ENCODE measurements around the gene FBXL7.

FBXL7 gene

GRCh38 chr5:15899481-15899880, 399.5 kb downstream of the FBXL7 start:
- DNase-seq (ENCODE audit: low read depth), result no peak
- H3K4me3 ChIP-seq (ENCODE audit: low read depth, low read length), result no peak overlapping the region
- no peak for TF ChIP-seq MYC (IDR thresholded peaks at IDR 0.05; ENCODE audit: low read depth, low read length)

GRCh38 chr5:15901151-15901550, 401.2 kb downstream of the FBXL7 start:
- TF ChIP-seq MAX (IDR thresholded peaks at IDR 0.05; ENCODE audit: low read depth, low read length), result no peak
- TF ChIP-seq POLR2A (IDR thresholded peaks at IDR 0.05; ENCODE audit: extremely low read depth, insufficient read length), result no peak
- TF ChIP-seq CTCF (IDR thresholded peaks at IDR 0.05; ENCODE audit: low read depth, low read length), result no peak
- no peak overlapping the region for H3K4me3 ChIP-seq (ENCODE audit: low read depth, low read length)
- no peak for DNase-seq (ENCODE audit: low read depth)

- H3K4me3 ChIP-seq (ENCODE audit: low read depth, low read length), result no peak overlapping the region
- no peak for DNase-seq (ENCODE audit: low read depth)
- TF ChIP-seq MYC (IDR thresholded peaks at IDR 0.05; ENCODE audit: low read depth, low read length), result no peak
- no peak for TF ChIP-seq CTCF (IDR thresholded peaks at IDR 0.05; ENCODE audit: low read depth, low read length)
- no peak for TF ChIP-seq MAX (IDR thresholded peaks at IDR 0.05; ENCODE audit: low read depth, low read length)
- TF ChIP-seq POLR2A (IDR thresholded peaks at IDR 0.05; ENCODE audit: extremely low read depth, insufficient read length), result no peak
Observed at GRCh38 chr5:15902066-15902465, 402.1 kb downstream of the FBXL7 start.

GRCh38 chr5:15904899-15905830, 405.2 kb downstream of the FBXL7 start:
- TF ChIP-seq MYC (IDR thresholded peaks at IDR 0.05; ENCODE audit: low read depth, low read length), result no peak
- TF ChIP-seq CTCF (IDR thresholded peaks at IDR 0.05; ENCODE audit: low read depth, low read length), result no peak
- TF ChIP-seq POLR2A (IDR thresholded peaks at IDR 0.05; ENCODE audit: extremely low read depth, insufficient read length), result no peak
- no peak for TF ChIP-seq MAX (IDR thresholded peaks at IDR 0.05; ENCODE audit: low read depth, low read length)
- DNase-seq (ENCODE audit: low read depth), result no peak
- H3K4me3 ChIP-seq (ENCODE audit: low read depth, low read length), result no peak overlapping the region

- TF ChIP-seq MYC (IDR thresholded peaks at IDR 0.05; ENCODE audit: low read depth, low read length) (no peak), POLR2A (IDR thresholded peaks at IDR 0.05; ENCODE audit: extremely low read depth, insufficient read length) (no peak), MAX (IDR thresholded peaks at IDR 0.05; ENCODE audit: low read depth, low read length) (no peak), CTCF (IDR thresholded peaks at IDR 0.05; ENCODE audit: low read depth, low read length) (no peak)
- DNase-seq (ENCODE audit: low read depth), result no peak
- H3K4me3 ChIP-seq (ENCODE audit: low read depth, low read length), result no peak overlapping the region
Observed at GRCh38 chr5:15914638-15915037, 414.7 kb downstream of the FBXL7 start.

- no peak for TF ChIP-seq POLR2A (IDR thresholded peaks at IDR 0.05; ENCODE audit: extremely low read depth, insufficient read length)
- no peak for TF ChIP-seq CTCF (IDR thresholded peaks at IDR 0.05; ENCODE audit: low read depth, low read length)
- TF ChIP-seq MAX (IDR thresholded peaks at IDR 0.05; ENCODE audit: low read depth, low read length), result no peak
- TF ChIP-seq MYC (IDR thresholded peaks at IDR 0.05; ENCODE audit: low read depth, low read length), result no peak
- DNase-seq (ENCODE audit: low read depth), result no peak
- no peak overlapping the region for H3K4me3 ChIP-seq (ENCODE audit: low read depth, low read length)
Observed at GRCh38 chr5:15926586-15926985, 426.6 kb downstream of the FBXL7 start.

All from NB4 (cell line).